CD4-positive, CD25-positive, alpha-beta regulatory T cell (primary cell): ENCODE measurements around the gene CDSN. TPM values are rescaled to one million over a fixed set of nuclear protein-coding genes. Genes with fewer than 3 reads are reported as not detected.

Experiments
- ATAC-seq, 2 donors: fragments of 150-1000 bp; cut with Tn5 transposase; one replicate each; pipeline ENCODE4 v1.10.0; 2021; ENCODE audit warnings: low read depth in 2 of 2, moderate number of reproducible peaks in 2 of 2, moderate library complexity in 1 of 2
- DNase-seq, 3 donors: peaks; one replicate each; pipeline versions ENCODE4 v3.0.0 to v3.0.0-alpha.2; 2012 to 2022; ENCODE audit warnings: mixed read lengths in 1 of 3
- H3K27ac ChIP-seq: one replicate; pipeline ENCODE4 v1.7.0; 2013; ENCODE audit warnings: mild to moderate bottlenecking, low read length; ENCODE audit not compliant: insufficient read depth, poor library complexity, severe bottlenecking
- H3K27me3 ChIP-seq: one replicate; pipeline ENCODE4 v1.7.0; 2013; ENCODE audit warnings: low read length; ENCODE audit not compliant: control insufficient read depth, insufficient read depth
- H3K36me3 ChIP-seq: one replicate; pipeline ENCODE4 v1.7.0; 2013; ENCODE audit warnings: mild to moderate bottlenecking, low read length, moderate library complexity; ENCODE audit not compliant: control insufficient read depth, insufficient read depth
- H3K4me1 ChIP-seq: 2 replicates; pipeline ENCODE4 v1.7.0; 2013; ENCODE audit warnings: mild to moderate bottlenecking, low read length; ENCODE audit not compliant: insufficient read depth, control insufficient read depth, poor library complexity, severe bottlenecking
- H3K4me3 ChIP-seq: one replicate; pipeline ENCODE4 v1.7.0; 2013; ENCODE audit warnings: low read depth, mild to moderate bottlenecking, low read length, moderate library complexity
- H3K9me3 ChIP-seq, 2 experiments: 1 replicate in 1 of 2; 2 replicates in 1 of 2; pipeline ENCODE4 v1.7.0; 2013; ENCODE audit warnings: low read length in 2 of 2, mild to moderate bottlenecking in 1 of 2, moderate library complexity in 1 of 2; ENCODE audit not compliant: control insufficient read depth in 2 of 2
- H3K27ac Mint-ChIP-seq, 3 donors: one replicate each; pipeline ENCODE4 v1.8.0; 2020 to 2022; ENCODE audit warnings: mild to moderate bottlenecking in 3 of 3, mixed read lengths in 3 of 3, moderate library complexity in 2 of 3
- H3K27me3 Mint-ChIP-seq: one replicate; pipeline ENCODE4 v1.8.0; 2022; ENCODE audit warnings: mild to moderate bottlenecking, mixed read lengths
- H3K36me3 Mint-ChIP-seq: one replicate; pipeline ENCODE4 v1.8.0; 2020; ENCODE audit warnings: mixed read lengths
- H3K4me1 Mint-ChIP-seq, 4 donors: one replicate each; pipeline ENCODE4 v1.8.0; 2020 to 2022; ENCODE audit warnings: mixed read lengths in 4 of 4, mild to moderate bottlenecking in 1 of 4
- H3K4me3 Mint-ChIP-seq, 4 donors: one replicate each; pipeline ENCODE4 v1.8.0; 2020 to 2022; ENCODE audit warnings: mild to moderate bottlenecking in 4 of 4, mixed read lengths in 4 of 4, moderate library complexity in 3 of 4
- H3K9me3 Mint-ChIP-seq, 7 donors: one replicate each; pipeline ENCODE4 v1.8.0; 2020 to 2022; ENCODE audit warnings: mixed read lengths in 7 of 7, mild to moderate bottlenecking in 3 of 7, moderate library complexity in 2 of 7
- polyA plus RNA-seq, 4 donors: library from polyadenylated mRNA; unstranded; fragments of 300-500 nt; fragmentation: Illumina TruSeq; gene quantifications; one replicate each; pipeline ENCODE4 v1.2.3, GENCODE V29; 2021
- total RNA-seq: library from RNA; stranded (reverse); gene quantifications from one replicate; pipeline ENCODE4 v1.2.3, GENCODE V29; 2022

Gene CDSN
- total and polyA plus RNA-seq, 5 donors from 2014 or later = not detected

DNA sequence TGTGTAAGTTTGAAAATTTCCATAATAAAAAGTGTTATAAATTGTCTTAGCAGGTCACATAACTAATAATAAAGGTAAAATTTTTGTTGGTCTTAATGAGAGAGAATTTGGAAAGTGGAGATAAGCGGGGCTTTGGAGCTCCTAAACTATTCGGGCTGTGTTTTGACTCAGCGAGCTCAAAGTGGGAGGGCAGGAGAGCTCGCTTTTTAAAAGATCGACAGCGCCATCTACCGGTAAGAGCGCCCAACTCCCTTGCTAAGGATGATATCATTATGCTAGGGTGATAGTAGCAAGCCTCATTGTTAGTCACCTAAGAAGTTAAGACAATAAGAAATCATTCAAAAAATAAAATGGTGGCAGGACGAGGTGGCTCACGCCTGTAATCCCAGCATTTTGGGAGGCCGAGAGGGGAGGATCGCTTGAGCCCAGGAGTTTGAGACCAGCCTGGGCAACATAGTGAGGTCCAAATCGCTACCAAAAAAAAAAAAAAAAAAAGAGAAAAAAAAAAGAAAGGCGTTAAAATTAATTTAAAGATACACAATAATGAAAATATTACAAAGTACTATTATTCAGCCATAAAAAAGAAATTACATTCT lies 32.7 kb downstream of the CDSN start:
- peaks cover 19% of the 10 kb centered on the region for H3K27me3 Mint-ChIP-seq
- Histone ChIP-seq H3K27ac (no peak overlapping the region), H3K4me3 (no peak overlapping the region), H3K36me3 (no peaks in the 10 kb centered on the region), H3K9me3 (no peaks in the 10 kb centered on the region), H3K27me3 (peaks cover 2% of the 10 kb centered on the region), H3K4me1 (no peaks in the 10 kb centered on the region)
- H3K27ac Mint-ChIP-seq = peak overlapping the region in 1 of 3 donors; percentile 12
- H3K9me3 Mint-ChIP-seq = no peaks in the 10 kb centered on the region
- no peak overlapping the region for H3K4me3 Mint-ChIP-seq
- ATAC-seq = peak; percentile 91 to 97
- H3K4me1 Mint-ChIP-seq = peaks cover 10 to 26% (median 13%) of the 10 kb centered on the region in 4 donors
- peak; percentile 76 to 88 (median 84) for DNase-seq
- H3K36me3 Mint-ChIP-seq = no peaks in the 10 kb centered on the region

DNA sequence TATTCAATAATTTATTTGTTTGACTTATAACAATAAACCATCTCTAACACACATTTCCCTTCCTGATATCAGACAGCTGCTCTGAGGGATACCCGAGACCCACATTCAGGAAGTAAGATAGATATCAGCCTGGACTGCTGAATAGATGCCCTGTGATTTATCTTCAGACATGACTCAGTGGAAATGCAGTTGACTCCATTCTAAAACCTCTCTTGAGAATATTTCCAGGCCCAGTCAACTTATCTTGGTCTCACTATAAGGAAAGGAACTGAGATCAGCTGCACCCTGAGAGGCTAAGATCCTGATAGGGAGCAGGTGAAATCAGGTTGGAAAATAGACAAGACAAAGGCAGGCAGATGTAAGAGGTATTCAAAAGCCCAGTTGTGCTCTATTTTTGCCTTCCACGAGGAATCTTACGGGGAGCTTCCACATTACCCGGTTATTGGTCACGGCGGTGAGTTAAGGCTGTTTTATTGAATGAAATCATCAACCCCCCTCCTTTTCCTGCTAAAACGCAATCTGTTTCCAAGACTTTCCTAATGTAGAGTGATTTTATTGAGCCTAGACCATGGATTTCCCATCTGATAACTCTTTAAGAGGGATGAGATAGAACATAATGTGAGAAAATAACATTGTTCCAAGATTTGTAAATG lies 33.3 kb downstream of the CDSN start:
- no peak overlapping the region for H3K4me3 Mint-ChIP-seq
- no peak overlapping the region for H3K27ac Mint-ChIP-seq
- peaks cover 25% of the 10 kb centered on the region for H3K27me3 Mint-ChIP-seq
- ATAC-seq (no peak), DNase-seq (no peak)
- peaks cover 6 to 22% (median 9%) of the 10 kb centered on the region in 4 donors for H3K4me1 Mint-ChIP-seq
- Histone ChIP-seq H3K27me3 (peaks cover 2% of the 10 kb centered on the region), H3K36me3 (no peaks in the 10 kb centered on the region), H3K4me1 (no peaks in the 10 kb centered on the region), H3K4me3 (no peak overlapping the region), H3K9me3 (no peaks in the 10 kb centered on the region), H3K27ac (no peak overlapping the region)
- no peaks in the 10 kb centered on the region for H3K36me3 Mint-ChIP-seq
- H3K9me3 Mint-ChIP-seq = no peaks in the 10 kb centered on the region

DNA sequence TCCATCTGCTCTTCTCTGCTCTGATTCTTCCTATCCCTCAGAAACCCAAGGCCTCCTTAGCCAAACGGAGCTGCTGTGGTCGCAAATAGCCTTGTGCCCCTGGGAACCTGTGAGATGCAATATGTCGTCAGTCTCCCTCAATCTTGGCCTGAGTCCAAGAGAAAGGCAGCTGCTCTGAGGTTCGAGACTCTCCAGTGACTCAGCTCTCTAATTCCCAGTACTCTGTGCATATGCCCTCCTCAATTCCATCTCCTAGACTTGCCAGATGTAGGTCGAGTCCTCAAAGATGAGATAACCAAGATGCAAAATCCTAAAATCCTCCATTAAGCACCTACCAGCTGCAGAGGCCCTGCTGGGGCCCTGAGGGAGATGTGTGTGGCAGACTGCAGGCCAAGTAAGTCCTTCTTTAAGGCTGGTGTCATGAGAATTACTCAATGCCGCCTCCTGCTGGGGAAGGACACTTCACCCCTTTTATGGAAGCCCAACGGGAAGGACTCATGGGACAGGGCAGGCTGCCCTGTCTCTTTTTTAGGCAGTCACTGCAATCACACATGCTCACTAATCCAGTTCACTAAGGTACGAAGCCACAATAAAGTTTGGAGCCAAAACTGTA lies 36.4 kb downstream of the CDSN start:
- Mint-ChIP-seq H3K27ac (no peak overlapping the region), H3K36me3 (no peaks in the 10 kb centered on the region)
- H3K36me3 ChIP-seq = no peaks in the 10 kb centered on the region

DNA sequence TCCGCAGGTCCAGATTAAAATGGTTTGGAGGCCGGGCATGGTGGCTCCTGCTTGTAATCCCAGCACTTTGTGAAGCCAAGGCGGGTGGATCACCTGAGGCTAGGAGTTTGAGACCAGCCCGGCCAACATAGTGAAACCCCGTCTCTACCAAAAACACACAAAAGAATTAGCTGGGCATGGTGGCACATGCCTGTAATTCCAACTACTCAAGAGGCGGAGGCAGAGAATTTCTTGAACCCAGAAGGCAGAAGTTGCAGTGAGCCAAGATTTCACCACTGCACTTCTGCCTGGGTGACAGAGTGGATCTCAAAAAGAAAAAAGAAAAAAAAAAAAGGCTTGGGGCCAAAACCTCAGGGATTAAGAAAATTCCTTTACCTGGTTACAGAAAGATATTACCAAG lies 38.4 kb downstream of the CDSN start:
- no peaks in the 10 kb centered on the region for H3K9me3 Mint-ChIP-seq
- Histone ChIP-seq H3K9me3 (no peaks in the 10 kb centered on the region), H3K27me3 (peaks cover 2% of the 10 kb centered on the region), H3K4me3 (no peak overlapping the region), H3K36me3 (no peaks in the 10 kb centered on the region), H3K4me1 (peaks cover 8% of the 10 kb centered on the region), H3K27ac (no peak overlapping the region)
- H3K4me1 Mint-ChIP-seq = peaks cover 3 to 12% (median 7%) of the 10 kb centered on the region in 4 donors
- no peak overlapping the region for H3K4me3 Mint-ChIP-seq
- H3K27me3 Mint-ChIP-seq = peaks cover 35% of the 10 kb centered on the region
- no peak for ATAC-seq
- no peaks in the 10 kb centered on the region for H3K36me3 Mint-ChIP-seq
- no peak for DNase-seq
- H3K27ac Mint-ChIP-seq = no peak overlapping the region

More for the DNA sequence above, 36.4 kb downstream of the CDSN start:
- Histone ChIP-seq H3K4me3 (no peak overlapping the region), H3K9me3 (no peaks in the 10 kb centered on the region), H3K27me3 (peaks cover 2% of the 10 kb centered on the region), H3K27ac (no peak overlapping the region), H3K4me1 (peaks cover 8% of the 10 kb centered on the region)
- H3K27me3 Mint-ChIP-seq = peaks cover 35% of the 10 kb centered on the region
- H3K4me3 Mint-ChIP-seq = no peak overlapping the region
- DNase-seq (peak in 1 of 3 donors; percentile 65), ATAC-seq (no peak)
- peaks cover 11 to 21% (median 14%) of the 10 kb centered on the region in 4 donors for H3K4me1 Mint-ChIP-seq
- H3K9me3 Mint-ChIP-seq = no peaks in the 10 kb centered on the region

- H3K27ac Mint-ChIP-seq = peak overlapping the region in 1 of 3 donors; percentile 47
Observed at GRCh38 chr6:31079656-31080261, 40.5 kb downstream of the CDSN start.

DNA sequence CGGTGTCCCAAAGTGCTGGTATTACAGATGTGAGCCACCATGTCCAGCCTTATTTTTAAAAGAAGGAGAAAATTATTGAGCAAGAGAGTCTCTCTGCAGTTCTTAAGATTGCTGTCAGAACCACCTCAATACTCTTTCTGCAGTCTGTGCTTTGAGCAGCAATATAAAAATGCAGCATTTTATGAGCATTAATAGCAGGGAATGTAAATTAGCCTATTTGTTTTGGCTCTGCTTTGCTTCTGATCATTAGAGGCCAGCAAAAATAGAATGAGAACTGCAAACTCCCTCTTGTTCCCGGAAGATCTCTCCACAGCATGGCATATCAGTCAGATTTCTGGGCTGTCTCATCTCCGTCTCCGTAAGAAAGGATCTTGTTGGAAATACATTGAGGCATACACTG lies 43.6 kb downstream of the CDSN start:
- Histone ChIP-seq H3K9me3 (no peaks in the 10 kb centered on the region), H3K36me3 (no peaks in the 10 kb centered on the region), H3K4me3 (no peak overlapping the region), H3K27me3 (no peaks in the 10 kb centered on the region), H3K4me1 (peaks cover 8% of the 10 kb centered on the region), H3K27ac (no peak overlapping the region)
- no peak overlapping the region for H3K4me3 Mint-ChIP-seq
- no peaks in the 10 kb centered on the region for H3K36me3 Mint-ChIP-seq
- DNase-seq (no peak), ATAC-seq (no peak)
- H3K4me1 Mint-ChIP-seq = peaks cover 2 to 10% (median 7%) of the 10 kb centered on the region in 4 donors
- no peaks in the 10 kb centered on the region for H3K9me3 Mint-ChIP-seq
- peak overlapping the region in 1 of 3 donors; percentile 29 for H3K27ac Mint-ChIP-seq
- H3K27me3 Mint-ChIP-seq = peaks cover 8% of the 10 kb centered on the region

More at GRCh38 chr6:31079656-31080261, 40.5 kb downstream of the CDSN start:
- Mint-ChIP-seq H3K27me3 (peaks cover 29% of the 10 kb centered on the region), H3K4me1 (peaks cover 2 to 10% (median 7%) of the 10 kb centered on the region in 4 donors), H3K9me3 (no peaks in the 10 kb centered on the region), H3K36me3 (no peaks in the 10 kb centered on the region), H3K4me3 (peak overlapping the region in 3 of 4 donors; percentile 7 to 79 (median 58))
- H3K4me3 ChIP-seq = peak overlapping the region; percentile 10
- H3K9me3 ChIP-seq = no peaks in the 10 kb centered on the region
- ATAC-seq (peak; percentile 77 to 78), DNase-seq (peak; percentile 43 to 81 (median 69))
- no peaks in the 10 kb centered on the region for H3K27me3 ChIP-seq
- no peak overlapping the region for H3K27ac ChIP-seq
- H3K36me3 ChIP-seq = no peaks in the 10 kb centered on the region
- peaks cover 8% of the 10 kb centered on the region for H3K4me1 ChIP-seq

DNA sequence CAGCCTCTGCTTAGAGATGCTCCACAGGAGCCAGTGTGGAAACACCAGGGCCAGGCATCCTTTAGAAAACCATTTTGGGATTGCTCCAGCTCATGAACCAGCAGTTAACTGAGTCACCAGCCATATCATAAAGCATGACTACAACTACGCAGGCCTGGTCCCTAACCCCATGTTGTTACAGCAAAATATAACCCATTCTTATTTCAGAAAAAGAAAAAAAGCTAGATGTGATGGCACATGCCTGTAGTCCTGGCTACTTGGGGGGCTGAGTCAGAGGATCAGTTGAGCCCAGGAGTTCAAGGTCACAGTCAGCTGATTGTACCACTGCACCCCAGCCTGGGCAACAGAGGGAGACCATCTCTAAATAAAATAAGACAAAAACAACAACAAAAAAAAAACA lies 44.7 kb downstream of the CDSN start:
- ATAC-seq (no peak), DNase-seq (no peak)
- no peaks in the 10 kb centered on the region for H3K9me3 Mint-ChIP-seq
- no peaks in the 10 kb centered on the region for H3K36me3 Mint-ChIP-seq
- H3K4me1 ChIP-seq = peaks cover 8% of the 10 kb centered on the region
- H3K9me3 ChIP-seq = no peaks in the 10 kb centered on the region
- H3K27ac Mint-ChIP-seq = no peak overlapping the region
- H3K4me3 ChIP-seq = no peak overlapping the region
- H3K36me3 ChIP-seq = no peaks in the 10 kb centered on the region
- H3K4me3 Mint-ChIP-seq = no peak overlapping the region
- peaks cover 7% of the 10 kb centered on the region for H3K27me3 Mint-ChIP-seq
- peaks cover 2 to 10% (median 7%) of the 10 kb centered on the region in 4 donors for H3K4me1 Mint-ChIP-seq
- no peaks in the 10 kb centered on the region for H3K27me3 ChIP-seq
- no peak overlapping the region for H3K27ac ChIP-seq
